Progenitor cell of endocrine pancreas (in vitro differentiated cells): ENCODE measurements around the gene PALLD. TPM values are rescaled to one million over a fixed set of nuclear protein-coding genes. Genes with fewer than 3 reads are reported as not detected.

Experiments used
- DNase-seq: peaks from one replicate; pipeline ENCODE4 v3.0.0; 2021; ENCODE audit warnings: low spot score; ENCODE audit not compliant: unreplicated experiment
- H3K27ac Mint-ChIP-seq: 2 replicates; pipeline ENCODE4 v1.8.0; 2021; ENCODE audit warnings: mild to moderate bottlenecking, moderate library complexity, mixed read lengths
- H3K27me3 Mint-ChIP-seq: 2 replicates; pipeline ENCODE4 v1.8.0; 2021; ENCODE audit warnings: mixed read lengths
- H3K36me3 Mint-ChIP-seq: 2 replicates; pipeline ENCODE4 v1.8.0; 2022; ENCODE audit warnings: mixed read lengths; ENCODE audit not compliant: insufficient read depth
- H3K4me1 Mint-ChIP-seq: 2 replicates; pipeline ENCODE4 v1.8.0; 2021; ENCODE audit warnings: low read depth, mixed read lengths
- H3K4me3 Mint-ChIP-seq: 2 replicates; pipeline ENCODE4 v1.8.0; 2021; ENCODE audit warnings: low read depth, mild to moderate bottlenecking, moderate library complexity, mixed read lengths
- H3K9me3 Mint-ChIP-seq: 2 replicates; pipeline ENCODE4 v1.8.0; 2021; ENCODE audit warnings: low read depth, mixed read lengths
- CTCF ChIP-seq: fragments of 200-600 bp; sonication (generic); IDR thresholded peaks from one replicate; pipeline ENCODE4 v1.5.0; 2021; ENCODE audit warnings: antibody characterized with exemption, mild to moderate bottlenecking; ENCODE audit not compliant: unreplicated experiment
- total RNA-seq: library from RNA; stranded (reverse); gene quantifications from 2 replicates; pipeline ENCODE4 v1.2.1, GENCODE V29; 2021

Gene PALLD
- total RNA-seq, 1 donor from 2014 or later, result 43.2 TPM

GRCh38 chr4:168688584-168688983, 191.7 kb downstream of the PALLD start:
- peaks cover 13% of the 10 kb centered on the region for H3K36me3 Mint-ChIP-seq
- H3K27ac Mint-ChIP-seq, result no peak overlapping the region
- H3K4me1 Mint-ChIP-seq, result no peaks in the 10 kb centered on the region
- no peak overlapping the region for H3K4me3 Mint-ChIP-seq
- TF ChIP-seq CTCF, result no peak
- H3K9me3 Mint-ChIP-seq, result no peaks in the 10 kb centered on the region
- DNase-seq, result no peak
- no peaks in the 10 kb centered on the region for H3K27me3 Mint-ChIP-seq

GRCh38 chr4:168689791-168690190, 192.9 kb downstream of the PALLD start:
- Mint-ChIP-seq H3K9me3 (no peaks in the 10 kb centered on the region), H3K27me3 (no peaks in the 10 kb centered on the region), H3K4me1 (peaks cover 5% of the 10 kb centered on the region), H3K4me3 (no peak overlapping the region), H3K27ac (no peak overlapping the region), H3K36me3 (peaks cover 10% of the 10 kb centered on the region)
- TF ChIP-seq CTCF, result no peak
- no peak for DNase-seq

- no peak for TF ChIP-seq CTCF
- no peak overlapping the region for H3K4me3 Mint-ChIP-seq
- H3K36me3 Mint-ChIP-seq, result peaks cover 8% of the 10 kb centered on the region
- DNase-seq, result no peak
- no peaks in the 10 kb centered on the region for H3K9me3 Mint-ChIP-seq
- H3K27me3 Mint-ChIP-seq, result no peaks in the 10 kb centered on the region
- H3K27ac Mint-ChIP-seq, result no peak overlapping the region
- H3K4me1 Mint-ChIP-seq, result peaks cover 5% of the 10 kb centered on the region
These were observed 193.3 kb downstream of the PALLD start for GRCh38 chr4:168690199-168690598.

- H3K4me3 Mint-ChIP-seq, result no peak overlapping the region
- no peak for TF ChIP-seq CTCF
- H3K36me3 Mint-ChIP-seq, result peaks cover 5% of the 10 kb centered on the region
- no peak overlapping the region for H3K27ac Mint-ChIP-seq
- H3K27me3 Mint-ChIP-seq, result no peaks in the 10 kb centered on the region
- peaks cover 5% of the 10 kb centered on the region for H3K4me1 Mint-ChIP-seq
- no peaks in the 10 kb centered on the region for H3K9me3 Mint-ChIP-seq
- DNase-seq, result no peak
These were observed 194.9 kb downstream of the PALLD start for GRCh38 chr4:168691631-168692369.

- H3K36me3 Mint-ChIP-seq, result peaks cover 3% of the 10 kb centered on the region
- no peak overlapping the region for H3K4me3 Mint-ChIP-seq
These were observed 197.1 kb downstream of the PALLD start for GRCh38 chr4:168693750-168694490.

More at GRCh38 chr4:168693750-168694490, 197.1 kb downstream of the PALLD start:
- Mint-ChIP-seq H3K27ac (peak overlapping the region; percentile 2), H3K4me1 (peaks cover 5% of the 10 kb centered on the region), H3K9me3 (no peaks in the 10 kb centered on the region), H3K27me3 (no peaks in the 10 kb centered on the region)
- no peak for TF ChIP-seq CTCF
- no peak for DNase-seq
